IMR-90 (cell line): Measurements from ENCODE around the gene UPK3A. TPM values are rescaled to one million over a fixed set of nuclear protein-coding genes. Genes with fewer than 3 reads are reported as not detected.

ENCODE experiments used
- ATAC-seq: fragments of 200-7000 bp; cut with Tn5 transposase; 2 replicates; pipeline ENCODE4 v1.9.1; 2020; ENCODE audit warnings: low read depth, mild to moderate bottlenecking, moderate library complexity
- BruUV-seq: library from RNA; stranded (reverse); fragments of 400-500 nt; replicated peaks from 2 replicates; lab custom pipeline; 2021; lab: Mats Ljungman, UMichigan
- CTCF ChIA-PET: fragments of 300-600 bp; formaldehyde crosslinking; extraction: SDS; loops from one replicate; lab custom pipeline; 2021; ENCODE audit warnings: antibody characterized with exemption; lab: Yijun Ruan, JAX
- POLR2A ChIA-PET: fragments of 300-600 bp; sonication (Branson Sonifier 250); formaldehyde crosslinking; loops from one replicate; lab custom pipeline; 2022; ENCODE audit warnings: antibody characterized with exemption; ENCODE audit not compliant: unreplicated experiment; lab: Charles Lee
- DNase-seq: peaks from one replicate; pipeline ENCODE4 v3.0.0; 2013
- H2AFZ ChIP-seq: replicated peaks from 2 replicates; pipeline ENCODE3; 2013; ENCODE audit warnings: low read length, mild to moderate bottlenecking; ENCODE audit not compliant: poor library complexity
- H2AK5ac ChIP-seq: 2 replicates; pipeline ENCODE4 v1.6.1; 2013; ENCODE audit warnings: low read depth, low read length, inconsistent platforms
- H2AK9ac ChIP-seq: replicated peaks from 2 replicates; pipeline ENCODE3; 2013; ENCODE audit warnings: mild to moderate bottlenecking, low read depth, low read length, moderate library complexity; ENCODE audit not compliant: poor library complexity
- H2BK120ac ChIP-seq: 2 replicates; pipeline ENCODE4 v1.6.1; 2013; ENCODE audit warnings: low read depth, low read length, inconsistent platforms
- H2BK15ac ChIP-seq: 3 replicates; pipeline ENCODE4 v1.6.1; 2013; ENCODE audit warnings: low read depth, low read length, inconsistent platforms
- H2BK20ac ChIP-seq: 2 replicates; pipeline ENCODE4 v1.6.1; 2013; ENCODE audit warnings: low read depth, mild to moderate bottlenecking, inconsistent platforms, low read length, moderate library complexity
- H2BK5ac ChIP-seq: 2 replicates; pipeline ENCODE4 v1.6.1; 2013; ENCODE audit warnings: mild to moderate bottlenecking, low read depth, low read length, inconsistent platforms; ENCODE audit not compliant: poor library complexity, severe bottlenecking
- H3K14ac ChIP-seq: replicated peaks from 2 replicates; pipeline ENCODE4 v1.6.1; 2013; ENCODE audit warnings: low read depth, low read length, inconsistent platforms
- H3K18ac ChIP-seq: 2 replicates; pipeline ENCODE4 v1.6.1; 2013; ENCODE audit warnings: low read depth, low read length, control low read depth
- H3K23ac ChIP-seq: 2 replicates; pipeline ENCODE4 v1.6.1; 2013; ENCODE audit warnings: low read depth, low read length, inconsistent platforms
- H3K27ac ChIP-seq: 2 replicates; pipeline ENCODE4 v1.5.1; 2013; ENCODE audit warnings: mild to moderate bottlenecking, control low read depth, low read length; ENCODE audit not compliant: insufficient read depth
- H3K27me3 ChIP-seq: 2 replicates; pipeline ENCODE4 v1.6.1; 2013; ENCODE audit warnings: low read length; ENCODE audit not compliant: control insufficient read depth, insufficient read depth
- H3K36me3 ChIP-seq: 2 replicates; pipeline ENCODE4 v1.6.1; 2013; ENCODE audit warnings: low read length, mixed read lengths; ENCODE audit not compliant: control insufficient read depth, insufficient read depth
- H3K4ac ChIP-seq: 2 replicates; pipeline ENCODE4 v1.6.1; 2013; ENCODE audit warnings: low read depth, low read length, inconsistent platforms
- H3K4me1 ChIP-seq: 2 replicates; pipeline ENCODE4 v1.6.1; 2013; ENCODE audit warnings: low read length, mixed read lengths; ENCODE audit not compliant: control insufficient read depth, insufficient read depth
- H3K4me2 ChIP-seq: 2 replicates; pipeline ENCODE4 v1.6.1; 2013; ENCODE audit warnings: low read depth, mild to moderate bottlenecking, control low read depth, low read length, moderate library complexity
- H3K4me3 ChIP-seq: 2 replicates; pipeline ENCODE4 v1.5.1; 2013; ENCODE audit warnings: low read depth, mild to moderate bottlenecking, control low read depth, low read length, moderate library complexity; ENCODE audit not compliant: insufficient read depth
- H3K56ac ChIP-seq: 2 replicates; pipeline ENCODE4 v1.6.1; 2013; ENCODE audit warnings: low read length, inconsistent platforms; ENCODE audit not compliant: insufficient read depth; ENCODE audit errors: extremely low read depth
- H3K79me1 ChIP-seq, 2 experiments: 2 replicates each; pipeline ENCODE4 v1.6.1; 2013; ENCODE audit warnings: low read length in 2 of 2, inconsistent platforms in 1 of 2, low read depth in 1 of 2
- H3K9ac ChIP-seq: 2 replicates; pipeline ENCODE4 v1.6.1; 2013; ENCODE audit warnings: low read depth, low read length, control low read depth
- H3K9me1 ChIP-seq: 2 replicates; pipeline ENCODE4 v1.6.1; 2013; ENCODE audit warnings: low read length, inconsistent platforms; ENCODE audit not compliant: insufficient read depth
- H3K9me3 ChIP-seq: 2 replicates; pipeline ENCODE4 v1.6.1; 2013; ENCODE audit warnings: low read length; ENCODE audit not compliant: control insufficient read depth, insufficient read depth
- H4K20me1 ChIP-seq: 2 replicates; pipeline ENCODE4 v1.6.1; 2013; ENCODE audit warnings: low read length, inconsistent platforms; ENCODE audit not compliant: insufficient read depth
- H4K5ac ChIP-seq: 2 replicates; pipeline ENCODE4 v1.6.1; 2013; ENCODE audit warnings: mild to moderate bottlenecking, low read depth, low read length, control low read depth
- H4K8ac ChIP-seq, 2 experiments: 2 replicates each; pipeline ENCODE4 v1.6.1; 2013; ENCODE audit warnings: low read depth in 2 of 2, low read length in 2 of 2, control low read depth in 1 of 2, inconsistent platforms in 1 of 2
- H4K91ac ChIP-seq: 2 replicates; pipeline ENCODE4 v1.6.1; 2013; ENCODE audit warnings: low read depth, low read length, inconsistent platforms; ENCODE audit not compliant: insufficient read depth
- BHLHE40 ChIP-seq: fragments of 150-350 bp; IDR thresholded peaks from 2 replicates; pipeline ENCODE4 v1.6.1; 2016; ENCODE audit warnings: mild to moderate bottlenecking, low read depth, low read length
- CEBPB ChIP-seq: IDR thresholded peaks from 2 replicates; pipeline ENCODE4 v1.6.1; 2012; ENCODE audit warnings: low read depth, low read length, improper control_type of control experiment
- CHD1 ChIP-seq: IDR thresholded peaks from 2 replicates; pipeline ENCODE4 v1.6.1; 2012; ENCODE audit warnings: low read depth, low read length, improper control_type of control experiment
- CTCF ChIP-seq: conservative IDR thresholded peaks from 2 replicates; pipeline ENCODE4 v1.5.1; 2012; ENCODE audit warnings: mild to moderate bottlenecking, low read depth, low read length, improper control_type of control experiment
- ELK1 ChIP-seq: fragments of 150-350 bp; IDR thresholded peaks from 2 replicates; pipeline ENCODE4 v1.6.1; 2016; ENCODE audit warnings: low read depth, mild to moderate bottlenecking, low read length, moderate library complexity, borderline replicate concordance
- NFE2L2 ChIP-seq: fragments of 150-350 bp; IDR thresholded peaks from 2 replicates; pipeline ENCODE4 v1.6.1; 2016; ENCODE audit warnings: low read depth, mild to moderate bottlenecking, low read length
- POLR2A ChIP-seq: IDR thresholded peaks from 2 replicates; pipeline ENCODE4 v1.6.1; 2012; ENCODE audit warnings: mild to moderate bottlenecking, low read depth, low read length
- RAD21 ChIP-seq: IDR thresholded peaks from 2 replicates; pipeline ENCODE4 v1.6.1; 2012; ENCODE audit warnings: low read length, improper control_type of control experiment
- RCOR1 ChIP-seq: IDR thresholded peaks from 2 replicates; pipeline ENCODE4 v1.6.1; 2012; ENCODE audit warnings: mild to moderate bottlenecking, low read length, improper control_type of control experiment; ENCODE audit not compliant: insufficient replicate concordance
- RFX5 ChIP-seq: IDR thresholded peaks from 2 replicates; pipeline ENCODE4 v1.8.0; 2012; ENCODE audit warnings: low read depth, mild to moderate bottlenecking, low read length, moderate library complexity
- SMC3 ChIP-seq: fragments of 150-350 bp; IDR thresholded peaks from 2 replicates; pipeline ENCODE4 v1.6.1; 2016; ENCODE audit warnings: low read depth, mild to moderate bottlenecking, antibody characterized with exemption, low read length, moderate library complexity
- WGBS, 2 experiments: methylation state at CpG; one replicate each; pipeline versions ENCODE4 v1.1.5 to v1.1.7; 2013; ENCODE audit warnings: missing lambda C conversion rate in 2 of 2; ENCODE audit not compliant: insufficient read length in 1 of 2; ENCODE audit errors: extremely low coverage in 2 of 2; 5-methylcytosine and 5-hydroxymethylcytosine counted together
- dilution Hi-C: fragments of 300-500 bp; cut with HindIII; formaldehyde crosslinking; loops from one replicate; pipeline ENCODE4 v1.14.3; 2018; ENCODE audit warnings: low sequenced_read_pairs; ENCODE audit not compliant: unreplicated experiment
- in situ Hi-C: fragments of 300-500 bp; cut with MboI; formaldehyde crosslinking; loops from 3 replicates; pipeline ENCODE4 v1.14.3; 2019; ENCODE audit warnings: low sequenced_read_pairs, inconsistent platforms, mixed read lengths
- intact Hi-C: fragments of 100-400 bp; cut with micrococcal nuclease; formaldehyde crosslinking; loops from 2 replicates; pipeline ENCODE4 v1.10.0; 2022
- polyA plus RNA-seq, 3 experiments: library from polyadenylated mRNA; depleted of rRNA; stranded (reverse); fragments of >200 nt; gene quantifications; 2 replicates each; pipeline ENCODE4 v1.2.3, GENCODE V29; 2012; ENCODE audit warnings: low replicate concordance in 1 of 3
- total RNA-seq: library from RNA; depleted of rRNA; stranded (reverse); fragments of >200 nt; gene quantifications from 2 replicates; pipeline ENCODE4 v1.2.3, GENCODE V29; 2012

UPK3A gene
- total and polyA plus RNA-seq, 2 of the 4 experiments (the other 2 are of a cell fraction) = not detected

GRCh38 chr22:45235851-45236342 lies 48.9 kb upstream of the UPK3A start:
- H3K23ac ChIP-seq = no peak overlapping the region
- H3K4me3 ChIP-seq = no peak overlapping the region
- H3K4me2 ChIP-seq = no peak overlapping the region
- H4K5ac ChIP-seq = no peak overlapping the region
- H3K9me1 ChIP-seq = no peaks in the 10 kb centered on the region
- H2BK20ac ChIP-seq = no peak overlapping the region
- ChIA-PET CTCF (no interaction called here), POLR2A (no interaction called here)
- H3K27ac ChIP-seq = no peak overlapping the region
- H3K4ac ChIP-seq = no peak overlapping the region
- H2BK15ac ChIP-seq = no peak overlapping the region
- H3K56ac ChIP-seq = no peak overlapping the region
- H4K91ac ChIP-seq = no peak overlapping the region
- in situ Hi-C loops (no loop called here), dilution Hi-C loops (no loop called here), intact Hi-C loops (no loop called here)
- no peak overlapping the region for H3K14ac ChIP-seq
- no peak overlapping the region for H2BK120ac ChIP-seq
- no peak overlapping the region for H2AFZ ChIP-seq
- TF ChIP-seq POLR2A (no peak), CTCF (no peak), CEBPB (no peak), BHLHE40 (no peak), SMC3 (no peak), RAD21 (no peak), CHD1 (no peak), RFX5 (no peak), RCOR1 (no peak), NFE2L2 (no peak), ELK1 (no peak)
- H3K9me3 ChIP-seq = no peaks in the 10 kb centered on the region
- peaks cover 70% of the 10 kb centered on the region for H4K20me1 ChIP-seq
- H2AK9ac ChIP-seq = no peak overlapping the region
- no peak for DNase-seq
- H3K79me1 ChIP-seq = peaks cover 24 to 66% of the 10 kb centered on the region in 2 experiments
- 92% methylated on average over 13 of the region's 20 CpGs; no CpG with 5 or more reads in 1 of the 2 experiments for WGBS, 2 experiments
- no peak overlapping the region for H3K9ac ChIP-seq
- peaks cover 6% of the 10 kb centered on the region; the same call in 1 of the 2 replicates for H3K36me3 ChIP-seq
- H4K8ac ChIP-seq = no peak overlapping the region
- BruUV-seq = no TSS peak
- H2BK5ac ChIP-seq = no peak overlapping the region
- H3K27me3 ChIP-seq = no peaks in the 10 kb centered on the region
- H3K18ac ChIP-seq = no peak overlapping the region
- no peak overlapping the region for H2AK5ac ChIP-seq
- H3K4me1 ChIP-seq = no peaks in the 10 kb centered on the region
- ATAC-seq = no peak
